HG03354 (cell line): ENCODE results near the gene OGFR.
"Not testable (repeated sequence)": the region's sequence is repeated elsewhere in the genome, so short reads cannot be mapped to it uniquely, and the experiment has no call there.

ENCODE experiments used
- ATAC-seq: cut with Tn5 transposase; IDR thresholded peaks from one replicate; pipeline ENCODE4 v1.9.1; 2021; ENCODE audit warnings: mild to moderate bottlenecking; ENCODE audit not compliant: unreplicated experiment, poor library complexity, severe bottlenecking

The OGFR gene

DNA sequence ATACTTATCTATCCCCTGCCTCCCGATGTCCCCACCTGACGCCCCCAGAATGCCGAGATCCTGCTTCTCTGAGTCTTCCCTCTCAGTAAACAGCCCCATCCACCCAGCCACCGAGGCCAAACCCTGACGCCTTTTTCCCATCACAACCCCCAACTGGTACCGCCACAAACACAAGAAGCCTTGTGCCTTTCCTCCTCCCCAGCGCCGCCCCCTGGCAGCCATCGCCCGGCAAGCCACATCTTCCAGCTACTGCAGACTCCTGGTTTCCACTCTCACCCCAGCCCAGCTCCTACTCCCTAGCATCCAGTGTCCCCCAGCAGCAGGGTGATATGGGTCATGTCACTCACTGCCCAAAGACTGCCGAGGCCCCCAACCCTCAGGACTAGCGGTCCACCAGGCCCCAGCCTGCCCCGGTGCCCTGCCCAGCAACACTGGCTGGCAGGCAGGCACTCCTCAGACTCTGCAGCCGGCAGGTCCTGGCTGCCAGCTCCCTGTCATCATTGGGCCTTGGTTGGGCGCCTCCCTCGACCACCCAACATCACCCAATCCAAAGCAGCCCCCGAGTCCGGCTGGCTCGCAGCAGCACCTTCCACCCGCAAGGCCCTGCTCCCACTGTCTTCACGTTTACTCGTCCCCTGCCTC lies 45.8 kb downstream of the OGFR start:
- no peak for ATAC-seq

- ATAC-seq = no peak
Observed at GRCh38 chr20:62852196-62852595, 47.6 kb downstream of the OGFR start.

DNA sequence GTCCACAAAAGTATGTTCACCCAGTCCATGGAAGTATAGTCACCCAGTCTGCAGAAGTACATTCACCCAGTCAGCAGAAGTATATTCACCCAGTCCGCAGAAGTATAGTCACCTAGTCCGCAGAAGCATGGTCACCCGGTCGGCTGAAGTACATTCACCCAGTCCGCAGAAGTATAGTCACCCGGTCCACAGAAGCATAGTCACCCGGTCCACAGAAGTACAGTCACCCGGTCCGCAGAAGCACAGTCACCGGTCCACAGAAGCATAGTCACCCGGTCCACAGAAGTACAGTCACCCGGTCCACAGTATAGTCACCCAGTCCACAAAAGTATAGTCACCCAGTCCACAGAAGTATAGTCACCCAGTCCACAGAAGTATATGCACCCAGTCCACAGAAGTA lies 48.2 kb downstream of the OGFR start:
- no peak for ATAC-seq

GRCh38 chr20:62853304-62853703 lies 48.7 kb downstream of the OGFR start:
- ATAC-seq = not testable (repeated sequence)

GRCh38 chr20:62854121-62854520 lies 49.5 kb downstream of the OGFR start:
- no peak for ATAC-seq

- ATAC-seq = no peak
Observed at GRCh38 chr20:62855120-62855519, 50.5 kb downstream of the OGFR start.

- no peak for ATAC-seq
Observed at GRCh38 chr20:62856931-62857619, 52.4 kb downstream of the OGFR start.

DNA sequence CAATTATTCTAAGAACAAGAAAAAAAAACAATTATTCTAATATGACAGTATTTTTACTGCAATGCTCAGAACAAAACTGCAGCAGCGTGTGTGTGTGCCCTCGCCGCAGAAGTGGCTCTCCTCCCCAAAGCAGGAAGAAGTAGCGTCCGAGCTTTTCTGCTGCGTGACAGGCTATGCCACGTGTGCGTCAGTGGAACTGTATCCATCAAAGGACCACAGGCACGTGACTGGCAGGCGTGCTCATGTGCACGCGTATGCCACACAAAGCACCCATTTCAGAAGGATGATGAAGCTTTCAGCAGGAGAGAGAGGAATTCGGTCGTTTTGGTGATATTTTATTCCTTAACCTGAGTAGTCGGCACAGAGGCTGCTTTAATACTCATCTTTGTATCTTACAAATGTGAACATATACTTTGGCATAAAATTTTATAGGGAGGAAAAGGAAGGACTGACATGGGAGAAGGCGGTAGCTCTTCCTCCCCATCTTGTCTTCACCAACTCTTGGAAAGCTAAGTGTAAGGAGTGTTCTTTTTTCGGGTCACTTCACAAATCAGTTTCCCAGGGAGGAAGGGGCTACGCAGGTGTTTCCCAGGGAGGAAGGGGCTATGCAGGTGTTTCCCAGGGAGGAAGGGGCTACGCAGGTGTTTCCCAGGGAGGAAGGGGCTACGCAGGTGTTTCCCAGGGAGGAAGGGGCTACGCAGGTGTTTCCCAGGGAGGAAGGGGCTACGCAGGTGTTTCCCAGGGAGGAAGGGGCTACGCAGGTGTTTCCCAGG lies 53.6 kb downstream of the OGFR start:
- ATAC-seq = no peak

GRCh38 chr20:62859721-62860120 lies 55.1 kb downstream of the OGFR start:
- no peak for ATAC-seq

- ATAC-seq = peak; percentile 23
Observed at GRCh38 chr20:62860391-62860923, 55.8 kb downstream of the OGFR start.

- peak; percentile 33 for ATAC-seq
Observed at GRCh38 chr20:62860924-62861691, 56.5 kb downstream of the OGFR start.

DNA sequence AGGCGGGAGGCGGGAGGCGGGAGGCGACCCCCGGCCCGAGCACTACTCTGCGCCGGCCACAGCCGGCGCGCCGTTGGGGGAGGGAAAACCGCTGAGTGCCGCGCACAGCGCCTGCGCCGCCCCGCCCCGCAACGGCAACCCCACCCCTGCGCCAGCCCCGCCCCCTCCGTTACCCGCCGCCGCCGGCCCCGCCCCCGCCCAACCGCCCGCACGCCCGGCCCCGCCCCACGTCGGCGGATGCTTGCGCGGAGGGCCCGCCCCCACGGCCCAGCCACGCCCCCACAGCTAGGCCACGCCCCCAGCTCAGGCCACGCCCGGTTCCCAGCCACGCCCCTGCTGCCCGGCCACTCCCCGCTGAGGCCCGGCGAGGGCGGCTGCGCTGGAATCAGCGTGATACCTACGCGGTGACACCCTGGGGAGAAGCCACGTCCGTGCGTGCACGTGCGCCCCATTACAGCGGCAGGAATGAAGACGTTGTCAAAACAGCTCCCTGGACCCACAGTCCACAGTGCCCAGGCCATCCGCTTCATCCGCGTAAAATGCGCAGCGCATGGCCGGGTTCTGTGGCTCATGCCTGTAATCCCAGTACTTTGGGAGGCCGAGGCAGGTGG lies 57.2 kb downstream of the OGFR start, which contains the start of gene TCFL5:
TSS of gene TCFL5 (minus strand) at position 97 of the 611 bp plus-strand sequence. CDS start 152 bp downstream, outside the sequence.
- ATAC-seq = peak; percentile 60
